HL-60 (cell line): Measurements from ENCODE around the gene RUNX3.

Experiments used
- DNase-seq, 2 experiments: peaks; one replicate each; pipeline ENCODE4 v3.0.0-alpha.2; 2010 to 2020; ENCODE audit warnings: low read depth in 1 of 2, low spot score in 1 of 2
- H3K27ac ChIP-seq: fragments of 250-450 bp; sonication (Bioruptor Pico); replicated peaks from 2 replicates; pipeline ENCODE4 v1.5.1; 2020; ENCODE audit warnings: mild to moderate bottlenecking, moderate library complexity
- H3K27me3 ChIP-seq: fragments of 250-450 bp; sonication (Bioruptor Pico); 2 replicates; pipeline ENCODE4 v1.5.1; 2021; ENCODE audit warnings: mild to moderate bottlenecking, moderate library complexity; ENCODE audit not compliant: insufficient read depth, poor library complexity, severe bottlenecking
- H3K4me3 ChIP-seq: replicated peaks from 2 replicates; pipeline ENCODE4 v1.5.1; 2011; ENCODE audit warnings: mild to moderate bottlenecking, control low read depth, low read length; ENCODE audit not compliant: insufficient read depth
- CTCF ChIP-seq: IDR thresholded peaks from one replicate; pipeline ENCODE4 v1.5.1; 2011; ENCODE audit warnings: low read length, control low read depth, inconsistent platforms; ENCODE audit not compliant: insufficient read depth
- GABPA ChIP-seq: IDR thresholded peaks from 2 replicates; pipeline ENCODE4 v1.6.1; 2012; ENCODE audit warnings: low read depth
- POLR2AphosphoS5 ChIP-seq: IDR thresholded peaks from 2 replicates; pipeline ENCODE4 v1.6.1; 2012; ENCODE audit warnings: low read depth
- REST ChIP-seq: IDR thresholded peaks from 2 replicates; pipeline ENCODE4 v1.6.1; 2012; ENCODE audit warnings: low read depth; ENCODE audit not compliant: insufficient replicate concordance
- SPI1 ChIP-seq: IDR thresholded peaks from 2 replicates; pipeline ENCODE4 v1.6.1; 2012; ENCODE audit warnings: low read depth, mild to moderate bottlenecking, borderline replicate concordance

Gene RUNX3

GRCh38 chr1:24875257-24875656 lies 54.8 kb downstream of the RUNX3 start:
- no peak for DNase-seq
- TF ChIP-seq REST (no peak), SPI1 (no peak), GABPA (no peak), POLR2AphosphoS5 (no peak), CTCF (no peak)
- Histone ChIP-seq H3K27me3 (no peaks in the 10 kb centered on the region), H3K4me3 (no peak overlapping the region), H3K27ac (no peak overlapping the region)

GRCh38 chr1:24874611-24875234 lies 55.4 kb downstream of the RUNX3 start:
- TF ChIP-seq SPI1 (no peak), POLR2AphosphoS5 (no peak)
- DNase-seq, result no peak
- Histone ChIP-seq H3K4me3 (no peak overlapping the region), H3K27me3 (no peaks in the 10 kb centered on the region), H3K27ac (no peak overlapping the region)

GRCh38 chr1:24874056-24874455 lies 56.0 kb downstream of the RUNX3 start:
- DNase-seq, result no peak
- Histone ChIP-seq H3K27ac (no peak overlapping the region), H3K4me3 (no peak overlapping the region), H3K27me3 (no peaks in the 10 kb centered on the region)
- TF ChIP-seq REST, result no peak
- TF ChIP-seq CTCF, result no peak
- no peak for TF ChIP-seq GABPA
- TF ChIP-seq SPI1, result no peak
- TF ChIP-seq POLR2AphosphoS5, result no peak

- Histone ChIP-seq H3K4me3 (no peak overlapping the region), H3K27ac (peak overlapping the region; percentile 69), H3K27me3 (no peaks in the 10 kb centered on the region)
These were observed 56.9 kb downstream of the RUNX3 start for GRCh38 chr1:24873148-24873547.

More at GRCh38 chr1:24873148-24873547, 56.9 kb downstream of the RUNX3 start:
- DNase-seq, result no peak
- TF ChIP-seq POLR2AphosphoS5, result no peak
- TF ChIP-seq REST, result no peak
- no peak for TF ChIP-seq CTCF
- TF ChIP-seq GABPA, result no peak
- no peak for TF ChIP-seq SPI1
